SU-DHL-6 (cell line): ENCODE results near the gene SIK3.

Experiments used
- H2AFZ ChIP-seq: fragments of 200-600 bp; sonication (generic); 2 replicates; pipeline ENCODE4 v1.6.1; 2014; ENCODE audit warnings: low read depth, mild to moderate bottlenecking, moderate library complexity, mixed read lengths, antibody characterized with exemption, low read length; ENCODE audit not compliant: severe bottlenecking
- H3F3A ChIP-seq: fragments of 200-600 bp; shearing (Covaris generic); 2 replicates; pipeline ENCODE4 v1.6.0; 2016; ENCODE audit warnings: antibody characterized with exemption, mild to moderate bottlenecking; ENCODE audit not compliant: insufficient read depth
- H3K27ac ChIP-seq: fragments of 200-600 bp; sonication (generic); 2 replicates; pipeline ENCODE4 v1.5.1; 2016; ENCODE audit warnings: low read depth, mild to moderate bottlenecking, low read length, moderate library complexity, mixed read lengths
- H3K27me3 ChIP-seq: fragments of 200-600 bp; sonication (generic), shearing (Covaris generic); 2 replicates; pipeline ENCODE4 v1.6.0; 2014; ENCODE audit warnings: mild to moderate bottlenecking, low read length
- H3K36me3 ChIP-seq: fragments of 200-600 bp; sonication (generic); 2 replicates; pipeline ENCODE4 v1.6.1; 2014; ENCODE audit warnings: mild to moderate bottlenecking, low read length, mixed read lengths
- H3K4me2 ChIP-seq: fragments of 300-600, 200-600 bp; shearing (Covaris generic), sonication (generic); 2 replicates; pipeline ENCODE4 v1.6.0; 2014; ENCODE audit warnings: low read length, low read depth, mild to moderate bottlenecking; ENCODE audit not compliant: poor library complexity, severe bottlenecking
- H3K4me3 ChIP-seq: fragments of 200-600 bp; sonication (generic); 2 replicates; pipeline ENCODE4 v1.5.1; 2014; ENCODE audit warnings: antibody characterized with exemption, low read length, mild to moderate bottlenecking, mixed read lengths; ENCODE audit not compliant: insufficient read depth, poor library complexity, severe bottlenecking
- H3K79me2 ChIP-seq: fragments of 200-600 bp; sonication (generic); 2 replicates; pipeline ENCODE4 v1.6.1; 2014; ENCODE audit warnings: mild to moderate bottlenecking, low read length, moderate library complexity; ENCODE audit not compliant: insufficient read depth
- H3K9ac ChIP-seq: fragments of 200-600 bp; sonication (generic); 2 replicates; pipeline ENCODE4 v1.7.0; 2014; ENCODE audit warnings: mild to moderate bottlenecking, low read length
- H3K9me2 ChIP-seq: fragments of 200-600 bp; sonication (generic); replicated peaks from 2 replicates; pipeline ENCODE4 v1.6.1; 2014; ENCODE audit warnings: low read length; ENCODE audit not compliant: insufficient read depth
- H3K9me3 ChIP-seq: fragments of 200-600 bp; sonication (generic); 2 replicates; pipeline ENCODE4 v1.6.1; 2014; ENCODE audit warnings: low read length, mixed read lengths; ENCODE audit not compliant: insufficient read depth
- H4K20me1 ChIP-seq: fragments of 200-600 bp; sonication (generic); 2 replicates; pipeline ENCODE4 v1.6.1; 2014; ENCODE audit warnings: low read depth, mild to moderate bottlenecking, antibody characterized with exemption, low read length, moderate library complexity, mixed read lengths
- EZH2phosphoT487 ChIP-seq: fragments of 200-600 bp; sonication (generic), shearing (Covaris generic); conservative IDR thresholded peaks from 2 replicates; pipeline ENCODE4 v1.6.1; 2018; ENCODE audit warnings: mild to moderate bottlenecking, antibody characterized with exemption, low read length, moderate library complexity, mixed read lengths
- TF ChIP-seq, protein P1 (sequence below): fragments of 200-600 bp; sonication (generic); IDR thresholded peaks from one replicate; pipeline ENCODE4 v1.5.1; 2017; ENCODE audit warnings: antibody characterized with exemption, mild to moderate bottlenecking, low read length, moderate library complexity; ENCODE audit not compliant: insufficient read depth, poor library complexity, severe bottlenecking

The SIK3 gene

GRCh38 chr11:116885951-116886655 is 212.1 kb downstream of the SIK3 start:
- no peak overlapping the region for H3K4me2 ChIP-seq
- H4K20me1 ChIP-seq = no peaks in the 10 kb centered on the region
- H3K36me3 ChIP-seq = no peaks in the 10 kb centered on the region
- H3K27ac ChIP-seq = no peak overlapping the region
- H3K79me2 ChIP-seq = no peaks in the 10 kb centered on the region
- H3K9me3 ChIP-seq = no peaks in the 10 kb centered on the region
- no peaks in the 10 kb centered on the region for H3K27me3 ChIP-seq
- H2AFZ ChIP-seq = no peak overlapping the region
- TF ChIP-seq EZH2phosphoT487 = no peak
- TF ChIP-seq, protein P1, sequence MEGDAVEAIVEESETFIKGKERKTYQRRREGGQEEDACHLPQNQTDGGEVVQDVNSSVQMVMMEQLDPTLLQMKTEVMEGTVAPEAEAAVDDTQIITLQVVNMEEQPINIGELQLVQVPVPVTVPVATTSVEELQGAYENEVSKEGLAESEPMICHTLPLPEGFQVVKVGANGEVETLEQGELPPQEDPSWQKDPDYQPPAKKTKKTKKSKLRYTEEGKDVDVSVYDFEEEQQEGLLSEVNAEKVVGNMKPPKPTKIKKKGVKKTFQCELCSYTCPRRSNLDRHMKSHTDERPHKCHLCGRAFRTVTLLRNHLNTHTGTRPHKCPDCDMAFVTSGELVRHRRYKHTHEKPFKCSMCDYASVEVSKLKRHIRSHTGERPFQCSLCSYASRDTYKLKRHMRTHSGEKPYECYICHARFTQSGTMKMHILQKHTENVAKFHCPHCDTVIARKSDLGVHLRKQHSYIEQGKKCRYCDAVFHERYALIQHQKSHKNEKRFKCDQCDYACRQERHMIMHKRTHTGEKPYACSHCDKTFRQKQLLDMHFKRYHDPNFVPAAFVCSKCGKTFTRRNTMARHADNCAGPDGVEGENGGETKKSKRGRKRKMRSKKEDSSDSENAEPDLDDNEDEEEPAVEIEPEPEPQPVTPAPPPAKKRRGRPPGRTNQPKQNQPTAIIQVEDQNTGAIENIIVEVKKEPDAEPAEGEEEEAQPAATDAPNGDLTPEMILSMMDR = no peak
- H3K9me2 ChIP-seq = no peaks in the 10 kb centered on the region
- no peak overlapping the region for H3K4me3 ChIP-seq
- H3K9ac ChIP-seq = no peak overlapping the region
- H3F3A ChIP-seq = no peaks in the 10 kb centered on the region

- Histone ChIP-seq H3F3A (no peaks in the 10 kb centered on the region), H3K9me2 (no peaks in the 10 kb centered on the region), H3K27me3 (no peaks in the 10 kb centered on the region), H4K20me1 (no peaks in the 10 kb centered on the region), H2AFZ (no peak overlapping the region), H3K4me3 (no peak overlapping the region), H3K27ac (no peak overlapping the region), H3K9ac (no peak overlapping the region), H3K79me2 (no peaks in the 10 kb centered on the region), H3K36me3 (no peaks in the 10 kb centered on the region), H3K4me2 (no peak overlapping the region), H3K9me3 (no peaks in the 10 kb centered on the region)
- no peak for TF ChIP-seq EZH2phosphoT487
- TF ChIP-seq, protein P1 = no peak
These were observed 215.8 kb downstream of the SIK3 start for GRCh38 chr11:116882386-116882785.

DNA sequence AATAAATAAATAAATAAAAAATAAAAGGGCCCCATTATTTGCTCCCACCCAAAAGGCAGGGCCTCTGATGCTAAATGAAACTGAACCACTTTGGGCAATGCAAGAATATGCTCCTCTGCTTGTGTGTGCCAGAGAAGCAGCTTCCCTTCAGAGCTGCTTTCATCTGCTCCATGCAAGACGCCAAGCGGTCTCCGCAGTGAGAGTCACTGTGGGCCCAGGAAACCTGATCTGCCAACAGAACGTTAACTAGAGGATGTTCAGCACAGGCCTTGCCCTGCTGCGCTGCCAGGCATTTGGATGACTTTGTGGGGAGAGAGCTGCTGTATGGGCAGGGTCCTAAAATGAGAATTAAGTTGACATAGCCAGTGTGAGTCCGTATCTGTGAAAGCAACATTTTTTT is 217.1 kb downstream of the SIK3 start:
- Histone ChIP-seq H3K27me3 (no peaks in the 10 kb centered on the region), H3K4me2 (no peak overlapping the region), H3K9me3 (no peaks in the 10 kb centered on the region), H3K4me3 (no peak overlapping the region), H3K36me3 (no peaks in the 10 kb centered on the region), H3K9me2 (no peaks in the 10 kb centered on the region), H3K79me2 (no peaks in the 10 kb centered on the region), H3K27ac (no peak overlapping the region), H3F3A (no peaks in the 10 kb centered on the region), H2AFZ (no peak overlapping the region), H3K9ac (no peak overlapping the region), H4K20me1 (no peaks in the 10 kb centered on the region)
- TF ChIP-seq, protein P1 = no peak
- no peak for TF ChIP-seq EZH2phosphoT487
